HCT116 (cell line): ENCODE measurements around the gene FGF19. TPM values are rescaled to one million over a fixed set of nuclear protein-coding genes. Genes with fewer than 3 reads are reported as not detected.

Experiments
- total RNA-seq: library from RNA; stranded (reverse); gene quantifications from one replicate; pipeline ENCODE4 v1.2.1, GENCODE V29; 2021; ENCODE audit not compliant: unreplicated experiment

FGF19 gene
- total RNA-seq, 1 experiment from 2014 or later, result 37.5 TPM

Other genes starting within 250 kb of the FGF19 start
- not detected for gene LINC01488, start 222.4 kb downstream of the FGF19 start, total RNA-seq
- gene CCND1, start 62.9 kb downstream of the FGF19 start, total RNA-seq, result 601 TPM
- gene LTO1, start 28.7 kb downstream of the FGF19 start, total RNA-seq, result 21.3 TPM
- not detected for gene FGF4, start 71.3 kb upstream of the FGF19 start, total RNA-seq
- not detected for gene FGF3, start 115.4 kb upstream of the FGF19 start, total RNA-seq